Endothelial cell of umbilical vein (primary cell): ENCODE results near the gene RAB7B. TPM values are rescaled to one million over a fixed set of nuclear protein-coding genes. Genes with fewer than 3 reads are reported as not detected.
A peak's percentile ranks its signal among the peaks of the same experiment; 100 is the strongest.

Experiments used
- BruUV-seq: library from RNA; stranded (reverse); fragments of 400-500 nt; replicated peaks from 2 replicates; lab custom pipeline; 2021; lab: Mats Ljungman, UMichigan
- CTCF ChIA-PET: fragments of 300-600, 350-600 bp; sonication (Branson Sonifier 250); formaldehyde crosslinking; loops from one replicate; lab custom pipeline; 2021; ENCODE audit warnings: antibody characterized with exemption, inconsistent platforms; lab: Charles Lee
- POLR2A ChIA-PET: fragments of 300-600, 350-600 bp; sonication (Branson Sonifier 250); formaldehyde crosslinking; loops from one replicate; lab custom pipeline; 2021; ENCODE audit warnings: antibody characterized with exemption, inconsistent platforms; lab: Charles Lee
- DNase-seq: peaks from one replicate; pipeline ENCODE4 v3.0.0-alpha.2; 2011; ENCODE audit warnings: low read depth, low spot score
- FAIRE-seq: peaks from 2 replicates; lab custom pipeline; 2011; peaks lifted over from hg19 to GRCh38; lab: Jason Lieb, UNC
- H2AFZ ChIP-seq: 2 replicates; pipeline ENCODE4 v1.6.0; 2012; ENCODE audit warnings: low read depth, low read length, control low read depth, inconsistent platforms
- H3K27ac ChIP-seq: 2 replicates; pipeline ENCODE4 v1.5.1; 2011; ENCODE audit warnings: low read depth, mild to moderate bottlenecking, control low read depth, low read length, moderate library complexity; ENCODE audit not compliant: insufficient read depth
- H3K27me3 ChIP-seq, 2 experiments: 2 replicates each; pipeline versions ENCODE4 v1.6.0 to v1.6.1; 2011; ENCODE audit warnings: low read length in 2 of 2, mixed read lengths in 1 of 2; ENCODE audit not compliant: control insufficient read depth in 2 of 2, insufficient read depth in 2 of 2
- H3K36me3 ChIP-seq, 2 experiments: 2 replicates in 1 of 2; 3 replicates in 1 of 2; pipeline ENCODE4 v1.5.1; 2011; ENCODE audit warnings: low read length in 2 of 2, mild to moderate bottlenecking in 1 of 2, moderate library complexity in 1 of 2; ENCODE audit not compliant: control insufficient read depth in 2 of 2, insufficient read depth in 2 of 2; ENCODE audit errors: extremely low read depth in 1 of 2
- H3K4me1 ChIP-seq: 3 replicates; pipeline ENCODE4 v1.5.1; 2011; ENCODE audit warnings: mild to moderate bottlenecking, low read length; ENCODE audit not compliant: control insufficient read depth, insufficient read depth; ENCODE audit errors: extremely low read depth
- H3K4me2 ChIP-seq: 2 replicates; pipeline ENCODE4 v1.6.1; 2011; ENCODE audit warnings: low read length, control low read depth, mixed read lengths; ENCODE audit not compliant: insufficient read depth
- H3K4me3 ChIP-seq, 3 experiments: fragments of 200-600 bp in 1 of 3; sonication (generic), shearing (Covaris generic) in 1 of 3; replicated peaks in 1 of 3; 2 replicates each; pipeline ENCODE4 v1.5.1; 2011 to 2016; ENCODE audit warnings: control low read depth in 3 of 3, low read length in 3 of 3, mild to moderate bottlenecking in 2 of 3, inconsistent platforms in 1 of 3, low read depth in 1 of 3, moderate library complexity in 1 of 3; ENCODE audit not compliant: insufficient read depth in 1 of 3
- H3K79me2 ChIP-seq: 2 replicates; pipeline ENCODE4 v1.6.0; 2012; ENCODE audit warnings: low read length, inconsistent platforms; ENCODE audit not compliant: control insufficient read depth, insufficient read depth
- H3K9ac ChIP-seq: replicated peaks from 2 replicates; pipeline ENCODE3; 2011; ENCODE audit warnings: low read length, control low read depth; ENCODE audit not compliant: insufficient read depth; ENCODE audit errors: extremely low read depth
- H3K9me1 ChIP-seq: replicated peaks from 3 replicates; pipeline ENCODE4 v1.6.0; 2011; ENCODE audit warnings: mild to moderate bottlenecking, low read length; ENCODE audit not compliant: control insufficient read depth, insufficient read depth; ENCODE audit errors: extremely low read depth
- H3K9me3 ChIP-seq: replicated peaks from 2 replicates; pipeline ENCODE4 v1.5.1; 2012; ENCODE audit warnings: low read length, inconsistent platforms; ENCODE audit not compliant: control insufficient read depth, insufficient read depth
- H4K20me1 ChIP-seq: replicated peaks from 2 replicates; pipeline ENCODE3; 2011; ENCODE audit warnings: mild to moderate bottlenecking, low read length; ENCODE audit not compliant: control insufficient read depth, insufficient read depth; ENCODE audit errors: extremely low read depth
- CTCF ChIP-seq, 2 donors: IDR thresholded peaks; 1 replicate in 1 of 2; 2 replicates in 1 of 2; pipeline ENCODE4 v1.5.1; 2011; ENCODE audit warnings: low read length in 2 of 2, mild to moderate bottlenecking in 2 of 2, moderate library complexity in 2 of 2, control low read depth in 1 of 2, inconsistent platforms in 1 of 2, low read depth in 1 of 2; ENCODE audit not compliant: insufficient read depth in 1 of 2; ENCODE audit errors: extremely low read depth in 1 of 2
- EZH2 ChIP-seq: IDR thresholded peaks from 2 replicates; pipeline ENCODE4 v1.6.1; 2012; ENCODE audit warnings: borderline replicate concordance, low read depth, mild to moderate bottlenecking, moderate library complexity, low read length, inconsistent platforms; ENCODE audit not compliant: severe bottlenecking
- FOS ChIP-seq: IDR thresholded peaks from 2 replicates; pipeline ENCODE4 v1.6.1; 2011; ENCODE audit warnings: mild to moderate bottlenecking, low read length, moderate library complexity, borderline replicate concordance; ENCODE audit not compliant: insufficient read depth
- JUN ChIP-seq: IDR thresholded peaks from 2 replicates; pipeline ENCODE4 v1.6.1; 2011; ENCODE audit warnings: borderline replicate concordance, low read depth; ENCODE audit not compliant: insufficient read length, insufficient read depth
- MAX ChIP-seq: IDR thresholded peaks from 2 replicates; pipeline ENCODE4 v1.6.1; 2011; ENCODE audit not compliant: insufficient read depth, insufficient read length
- MYC ChIP-seq: IDR thresholded peaks from one replicate; pipeline ENCODE4 v1.6.1; 2011; ENCODE audit warnings: mild to moderate bottlenecking, low read depth, low read length
- POLR2A ChIP-seq: IDR thresholded peaks from 2 replicates; pipeline ENCODE4 v1.6.1; 2012; ENCODE audit warnings: low read depth, mild to moderate bottlenecking, control low read depth, low read length
- POLR2AphosphoS5 ChIP-seq: IDR thresholded peaks from 2 replicates; pipeline ENCODE4 v1.6.1; 2012; ENCODE audit warnings: low read depth, mild to moderate bottlenecking, control low read depth, low read length, moderate library complexity; ENCODE audit not compliant: insufficient read depth
- dilution Hi-C: fragments of 300-500 bp; cut with MboI; formaldehyde crosslinking; loops from one replicate; pipeline ENCODE4 v1.15.0; 2019; ENCODE audit warnings: low sequenced_read_pairs; ENCODE audit not compliant: extremely low pct_ligation_motif_present
- intact Hi-C: fragments of 100-400 bp; cut with micrococcal nuclease; formaldehyde crosslinking; loops from one replicate; pipeline ENCODE4 v1.10.0; 2022
- polyA plus RNA-seq, 4 experiments: library from polyadenylated mRNA; depleted of rRNA in 3 of 4; stranded (reverse) in 3 of 4; unstranded in 1 of 4; fragments of >200 nt; gene quantifications; 2 replicates each; pipeline versions ENCODE4 v1.2.1 to v1.2.3, GENCODE V29; 2011 to 2012; ENCODE audit warnings: missing spikeins in 1 of 4
- total RNA-seq: library from RNA; stranded (reverse); gene quantifications from 2 replicates; pipeline ENCODE4 v1.2.3, GENCODE V29; 2021

Gene RAB7B
- total and polyA plus RNA-seq, 2 donors (not counting 3 experiments of a cell fraction or from before 2014, with no cell fraction given): 0.15 TPM; not detected in 1

- H2AFZ ChIP-seq: peak overlapping the region; percentile 11
- dilution Hi-C loops (loop anchor here (25.0 kb wide), 1 partner anchor 125 kb away; the partner anchor contains the start of gene AVPR1B), intact Hi-C loops (no loop called here)
- no peaks in the 10 kb centered on the region for H3K79me2 ChIP-seq
- H4K20me1 ChIP-seq: no peaks in the 10 kb centered on the region
- no peak for DNase-seq
- H3K27ac ChIP-seq: no peak overlapping the region
- no peaks in the 10 kb centered on the region for H3K27me3 ChIP-seq
- no peaks in the 10 kb centered on the region for H3K9me1 ChIP-seq
- no peak overlapping the region for H3K4me2 ChIP-seq
- no TSS peak for BruUV-seq
- no peak for FAIRE-seq
- no peak for TF ChIP-seq POLR2AphosphoS5
- no peak for TF ChIP-seq MAX
- no peak for TF ChIP-seq CTCF (IDR thresholded peaks at IDR 0.05; ENCODE audit: extremely low read depth in 1 of 2, insufficient read depth in 1 of 2, low read depth in 1 of 2, low read length in 2 of 2)
- TF ChIP-seq EZH2: no peak
- TF ChIP-seq FOS: no peak
- TF ChIP-seq MYC: no peak
- no peak for TF ChIP-seq POLR2A
- TF ChIP-seq JUN: no peak
- H3K9me3 ChIP-seq: no peaks in the 10 kb centered on the region
- no peaks in the 10 kb centered on the region for H3K36me3 ChIP-seq
- ChIA-PET POLR2A (no interaction called here), CTCF (interaction anchor here (1.1 to 12.0 kb wide), 8 partner anchors 10 to 195 kb away, joined by 4 to 1606 read pairs (median 29); no protein-coding TSS in a partner anchor)
- H3K4me3 ChIP-seq: no peak overlapping the region
- peaks cover 30% of the 10 kb centered on the region for H3K4me1 ChIP-seq
- no peak overlapping the region for H3K9ac ChIP-seq
Measured at GRCh38 chr1:205986861-205987260, 16.3 kb downstream of the RAB7B start.
